ENCODE measurements around the gene CYP4F22.
"Not testable (repeated sequence)": the region's sequence is repeated elsewhere in the genome, so short reads cannot be mapped to it uniquely, and the experiment has no call there.

The CYP4F22 gene

DNA sequence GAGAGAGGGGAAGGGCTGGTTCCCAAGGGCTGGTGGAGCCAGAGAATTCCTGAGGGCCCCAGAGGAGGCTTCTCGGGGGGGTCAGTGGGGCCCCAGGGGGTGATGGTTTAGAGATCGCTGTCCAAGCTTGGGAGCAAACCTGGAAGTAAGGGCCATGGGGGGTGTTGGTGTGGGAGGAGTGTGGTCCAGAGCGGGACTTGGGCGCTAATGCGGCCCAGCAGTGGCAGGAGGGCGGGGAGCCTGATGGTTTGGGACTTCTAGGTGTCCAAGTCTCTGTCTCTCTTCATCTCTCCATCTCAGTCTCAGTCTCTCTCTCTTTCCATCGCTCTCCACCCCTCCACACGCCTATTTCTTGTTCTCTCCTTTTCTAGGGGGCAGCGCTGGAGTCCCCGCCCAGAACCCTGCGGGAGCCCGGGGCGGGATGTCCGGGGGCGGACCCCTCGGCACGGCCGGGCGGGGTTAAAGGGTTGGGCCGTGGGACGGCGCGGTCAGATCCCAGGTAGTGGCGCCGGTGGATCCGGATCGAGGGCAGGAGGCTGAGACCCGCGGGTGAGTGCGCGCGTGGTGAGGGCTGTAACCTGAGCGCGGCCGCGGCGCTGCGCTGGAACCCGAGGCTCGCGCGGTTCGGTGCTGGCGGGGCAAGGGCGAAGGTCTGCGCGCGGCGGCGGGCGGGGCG lies at the start of gene CYP4F22:
CYP4F22 (plus strand) TSS at position 491 of the 676 bp plus-strand sequence. CDS start 16,812 bp downstream, outside the sequence.
- no peak for FAIRE-seq

DNA sequence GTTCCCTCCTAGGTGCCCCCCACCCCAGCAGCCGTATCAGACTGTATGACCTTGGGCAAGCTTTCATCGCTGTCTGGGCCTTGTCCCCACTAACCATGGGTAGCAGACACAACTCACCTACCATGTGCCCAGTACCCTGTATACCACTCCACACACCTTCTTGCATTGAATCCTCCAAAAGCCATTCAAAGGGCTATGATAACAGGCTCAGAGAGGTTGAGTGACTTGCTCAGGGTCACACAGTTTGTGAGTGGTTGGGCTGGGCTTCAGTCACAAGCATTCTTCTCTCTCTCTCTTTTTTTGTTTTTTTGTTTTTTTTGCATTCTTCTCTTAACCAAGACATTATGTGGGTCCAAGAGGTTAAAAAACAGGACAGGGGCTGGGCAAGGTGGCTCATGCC lies 46.6 kb upstream of the CYP4F22 start:
- no peak for FAIRE-seq

DNA sequence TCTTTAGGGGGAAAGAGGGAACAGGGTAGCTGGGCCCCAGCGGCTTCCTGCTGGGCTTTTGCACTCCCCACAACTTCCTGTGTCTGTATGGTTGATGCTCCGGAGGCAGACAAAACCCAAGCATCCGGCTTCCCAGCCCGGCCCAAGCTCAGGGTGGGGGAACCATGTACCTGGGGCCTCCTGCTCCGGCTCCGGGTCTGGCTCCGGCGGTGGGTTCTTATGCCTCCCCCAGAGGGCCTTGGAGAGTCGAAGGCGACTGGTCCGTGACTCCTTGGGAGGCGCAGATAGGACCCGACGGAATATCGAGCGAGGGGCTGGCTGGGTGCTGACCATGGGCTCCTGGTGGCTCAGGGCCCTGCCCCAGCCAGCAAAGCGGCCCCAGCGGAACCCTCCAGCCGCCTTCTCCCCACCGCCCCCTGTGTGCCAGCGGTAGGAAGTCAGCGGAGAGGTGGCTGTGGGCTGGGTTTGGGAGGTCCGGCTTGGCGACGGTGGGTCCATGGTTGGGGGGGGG lies 44.4 kb upstream of the CYP4F22 start:
- FAIRE-seq: no peak

DNA sequence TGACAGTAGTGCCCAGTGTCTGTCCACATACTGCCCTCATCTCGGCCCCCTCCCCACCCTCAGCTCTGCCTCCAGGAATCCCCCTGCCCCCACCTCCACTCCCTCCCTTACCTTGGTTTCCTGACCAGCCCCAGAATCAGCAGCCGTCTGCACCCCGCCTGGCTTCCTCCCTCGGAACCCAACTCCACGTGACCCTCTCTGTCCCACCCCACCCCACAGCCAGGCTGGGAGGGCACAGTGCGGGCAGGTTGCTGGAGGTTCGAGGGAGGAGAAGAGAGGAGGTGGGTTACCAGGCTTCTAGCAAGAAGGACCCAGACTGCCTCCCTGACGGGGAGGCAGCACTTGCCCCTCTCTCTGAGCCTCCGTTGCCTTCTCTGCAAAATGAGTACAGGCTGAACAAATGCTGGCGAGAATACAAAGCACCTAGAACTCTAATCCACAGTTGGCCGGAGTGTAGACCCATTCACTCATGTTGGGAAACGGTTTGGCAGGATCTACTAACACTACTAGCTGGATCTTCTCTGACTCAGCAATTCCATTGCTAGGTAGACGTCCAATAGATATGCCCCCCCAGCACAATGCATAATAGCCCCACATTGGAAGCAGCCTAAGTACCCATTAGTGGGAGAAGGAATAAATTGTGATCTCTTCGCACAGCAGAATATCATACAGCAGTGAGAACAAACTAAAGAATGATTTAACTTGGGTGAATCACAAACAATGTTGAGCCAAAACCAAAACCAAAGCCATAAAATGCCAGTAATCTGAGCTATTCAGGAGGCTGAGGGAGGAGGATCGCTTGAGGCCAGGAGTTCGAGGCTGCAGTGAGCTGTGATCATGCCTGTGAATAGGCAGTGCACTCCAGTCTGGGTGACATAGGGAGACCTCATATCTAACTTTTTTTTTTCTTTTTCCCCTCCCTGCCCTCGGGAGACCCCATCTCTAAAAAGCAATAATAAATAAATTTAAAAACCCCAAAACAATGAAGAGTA lies 43.6 kb upstream of the CYP4F22 start, which contains the start of gene RASAL3:
RASAL3 (minus strand) TSS at position 151 of the 992 bp plus-strand sequence. CDS start 186 bp downstream, outside the sequence.
- no peak for FAIRE-seq

DNA sequence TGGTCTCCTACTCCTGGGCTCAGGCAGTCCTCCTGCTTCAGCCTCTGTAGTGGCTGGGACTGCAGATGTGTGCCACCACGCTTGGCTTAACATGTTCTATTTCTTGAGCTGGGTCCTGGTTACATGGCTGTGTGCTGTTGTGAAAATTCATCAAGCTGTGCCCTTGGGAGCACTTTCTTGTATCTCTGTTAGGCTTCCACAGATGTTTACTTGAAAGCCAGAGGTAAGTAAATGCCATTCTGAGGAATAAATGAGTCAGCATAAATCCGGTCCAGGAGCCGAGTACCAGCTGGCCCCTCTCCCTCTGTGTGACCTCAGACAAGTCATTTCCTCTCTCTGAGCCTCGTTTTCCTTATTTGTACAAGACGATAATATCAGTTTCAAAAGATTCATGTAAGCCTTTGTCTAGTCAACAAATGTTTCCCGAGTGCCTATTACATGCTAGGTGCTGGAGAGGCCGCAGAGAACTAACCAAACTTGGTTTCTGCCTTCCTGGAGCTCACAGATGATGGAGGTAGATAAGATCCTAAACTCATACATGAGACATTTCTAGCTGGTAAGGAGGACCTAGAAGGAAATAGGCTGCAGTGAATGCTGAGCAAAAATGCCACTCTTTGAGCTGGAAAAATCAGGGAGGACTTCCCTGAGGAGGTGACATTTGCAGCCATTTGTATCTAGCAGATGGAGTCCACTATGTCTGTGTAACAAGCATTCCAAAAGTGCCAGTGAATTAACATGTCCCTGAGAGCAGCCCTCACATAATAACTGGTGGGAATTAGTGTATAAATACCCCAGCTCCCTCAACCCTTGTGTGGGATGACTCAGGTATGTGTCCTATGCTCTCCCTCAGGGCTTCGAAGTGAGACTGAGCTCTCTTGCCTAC lies 41.2 kb upstream of the CYP4F22 start:
- no peak for FAIRE-seq

DNA sequence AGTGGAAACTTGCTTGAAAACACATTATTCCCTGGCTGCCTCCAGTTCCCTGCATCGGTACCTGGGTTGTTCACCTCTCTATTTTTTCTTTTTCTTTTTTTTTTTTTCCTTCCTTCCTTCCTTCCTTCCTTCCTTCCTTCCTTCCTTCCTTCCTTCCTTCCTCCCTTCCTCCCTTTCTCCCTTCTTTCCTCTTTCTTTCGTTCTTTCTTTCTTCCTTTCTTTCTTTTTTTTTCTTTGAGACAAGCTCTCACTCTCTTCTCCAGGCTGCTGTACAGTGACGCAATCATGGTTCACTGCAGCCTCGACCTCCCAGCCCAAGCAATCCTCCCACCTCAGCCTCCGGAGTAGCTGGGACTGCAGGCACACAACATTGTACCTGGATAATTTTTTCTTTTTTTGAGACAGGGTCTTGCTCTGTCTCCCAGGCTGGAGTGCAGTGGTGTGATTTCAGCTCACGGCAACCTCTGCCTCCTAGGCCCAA lies 40.6 kb upstream of the CYP4F22 start:
- FAIRE-seq: no peak

DNA sequence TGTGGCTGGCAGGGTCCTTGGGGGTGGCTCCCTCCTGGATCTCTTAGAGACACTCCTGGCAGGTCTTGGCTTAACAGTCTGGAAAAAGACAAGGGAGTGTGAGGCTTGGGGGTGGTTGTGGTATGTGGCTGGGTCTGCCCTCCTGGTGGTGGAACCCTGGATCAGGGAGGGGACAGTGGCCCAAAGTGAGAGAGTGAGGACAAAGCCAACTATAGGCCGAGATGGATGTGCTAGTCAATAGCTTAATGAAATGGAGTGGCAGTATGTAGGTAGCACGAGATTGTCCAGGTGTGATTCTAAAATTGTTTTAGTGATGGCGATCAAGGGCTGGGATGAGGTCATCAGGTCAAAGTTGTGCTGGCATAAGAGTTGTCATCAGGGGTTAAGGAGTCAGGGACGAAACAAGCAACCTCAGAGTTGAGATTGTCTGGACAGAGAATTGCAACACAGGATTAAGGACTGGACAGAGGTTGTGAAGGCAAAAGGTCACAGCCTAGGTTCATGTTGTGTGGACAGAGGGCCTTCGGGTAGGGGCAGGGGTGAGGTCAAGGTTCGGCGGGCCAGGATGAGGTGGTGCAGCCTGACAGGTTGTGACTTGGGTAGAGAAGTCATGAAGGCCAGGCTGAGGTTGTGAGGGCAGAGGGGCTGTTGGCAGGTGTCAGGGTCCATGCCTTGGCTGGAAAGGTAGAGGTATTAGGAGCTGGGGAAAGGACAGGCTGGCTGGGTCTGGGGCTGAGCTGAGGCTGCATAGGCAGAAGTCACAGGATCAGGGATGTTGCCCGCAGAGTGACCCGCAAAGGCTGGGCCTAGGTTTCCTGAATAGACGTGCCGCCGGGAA lies 39.4 kb upstream of the CYP4F22 start:
- FAIRE-seq: no peak

DNA sequence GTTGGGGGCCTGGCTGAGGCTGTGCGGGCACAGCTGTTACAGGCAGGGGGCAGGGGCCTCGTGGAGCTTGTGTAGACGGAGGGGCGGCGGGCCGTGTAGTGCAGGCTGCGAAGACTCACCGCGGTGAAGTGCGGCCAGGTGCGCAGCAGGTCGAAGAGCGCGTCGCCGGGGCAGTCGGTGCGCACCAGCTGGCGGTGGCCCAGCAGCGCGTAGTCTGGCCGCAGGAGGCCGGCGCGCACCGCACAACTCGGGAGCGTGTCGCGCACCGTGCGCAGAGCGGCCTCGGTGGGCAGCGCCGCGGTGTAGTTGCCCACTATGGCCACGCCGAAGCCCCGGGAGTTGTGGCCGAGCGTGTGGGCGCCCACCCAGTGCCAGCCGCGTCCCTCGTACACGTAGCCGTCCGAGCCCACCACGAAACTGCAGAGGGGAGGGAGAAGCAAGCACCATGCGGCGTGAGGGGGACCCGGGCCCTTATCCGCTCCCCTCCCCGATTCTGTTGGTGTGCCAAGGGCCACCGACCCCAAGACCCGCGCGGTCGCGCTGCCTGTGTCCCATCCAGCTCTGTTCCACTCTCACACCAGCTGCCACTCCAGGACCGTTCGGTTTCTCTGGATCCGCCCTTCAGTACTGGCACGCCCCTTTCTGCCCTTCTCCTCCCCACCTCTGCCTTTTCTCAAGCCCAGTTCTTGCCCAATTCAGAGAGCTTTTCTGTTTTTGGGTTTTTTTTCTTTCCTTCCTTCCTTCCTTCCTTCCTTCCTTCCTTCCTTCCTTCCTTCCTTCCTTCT lies 38.6 kb upstream of the CYP4F22 start:
- FAIRE-seq: no peak

DNA sequence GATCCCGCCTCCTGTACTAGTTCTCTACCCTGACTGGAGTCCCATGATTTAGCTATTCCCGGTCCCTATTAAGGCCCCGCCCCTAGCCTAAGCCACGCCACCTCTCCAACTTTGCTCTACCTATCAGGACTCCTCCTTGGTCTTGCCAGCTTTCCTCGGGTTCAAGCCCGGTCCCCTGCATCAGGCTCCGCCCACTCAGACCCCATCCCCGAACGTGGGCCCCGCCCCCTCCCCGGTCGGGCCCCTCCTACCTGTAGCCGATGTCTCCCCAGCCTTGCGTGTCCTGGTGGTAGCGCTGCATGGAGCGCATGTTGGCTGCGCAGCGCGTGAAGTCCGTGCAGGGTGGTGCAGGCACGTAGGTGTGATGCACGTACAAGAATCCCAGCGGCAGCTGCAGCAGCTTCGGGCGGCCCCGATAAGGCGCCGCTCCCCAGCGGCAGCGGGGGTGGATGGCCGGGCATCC lies 36.7 kb upstream of the CYP4F22 start:
- no peak for FAIRE-seq

DNA sequence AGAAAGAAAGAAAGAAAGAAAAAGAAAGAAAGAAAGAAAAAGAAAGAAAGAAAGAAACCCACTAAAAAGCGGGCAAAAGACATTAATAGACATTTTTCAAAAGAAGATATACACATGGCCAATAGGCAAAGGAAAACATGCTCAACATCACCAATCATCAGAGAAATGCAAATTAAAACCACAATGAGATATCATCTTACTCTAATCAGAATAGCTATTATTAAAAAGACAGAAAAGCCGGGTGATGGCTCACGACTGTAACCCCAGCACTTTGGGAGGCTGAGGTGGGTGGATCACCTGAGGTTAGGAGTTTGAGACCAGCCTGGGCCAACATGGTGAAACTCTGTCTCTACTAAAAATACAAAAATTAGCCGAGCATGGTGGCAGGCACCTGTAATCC lies 34.5 kb upstream of the CYP4F22 start:
- FAIRE-seq: not testable (repeated sequence)

DNA sequence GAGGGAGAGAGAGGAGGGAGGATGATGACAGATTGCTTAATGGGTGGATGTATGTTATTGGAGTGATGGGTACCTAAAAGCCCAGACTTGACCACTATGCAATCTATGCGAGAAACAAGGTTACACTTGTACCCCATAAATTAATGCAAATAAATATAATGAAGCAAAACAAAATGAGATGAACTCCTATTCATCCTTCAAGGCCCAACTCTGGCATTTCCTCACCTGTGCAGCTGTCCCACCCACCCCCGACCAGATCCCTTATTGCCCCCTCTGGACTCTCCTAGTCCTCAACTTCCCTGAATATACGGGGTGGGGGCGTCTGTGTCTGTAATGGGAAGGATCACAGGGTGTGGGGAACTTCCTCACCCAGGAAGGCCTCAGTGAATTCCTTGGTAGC lies 33.2 kb upstream of the CYP4F22 start:
- FAIRE-seq: no peak

DNA sequence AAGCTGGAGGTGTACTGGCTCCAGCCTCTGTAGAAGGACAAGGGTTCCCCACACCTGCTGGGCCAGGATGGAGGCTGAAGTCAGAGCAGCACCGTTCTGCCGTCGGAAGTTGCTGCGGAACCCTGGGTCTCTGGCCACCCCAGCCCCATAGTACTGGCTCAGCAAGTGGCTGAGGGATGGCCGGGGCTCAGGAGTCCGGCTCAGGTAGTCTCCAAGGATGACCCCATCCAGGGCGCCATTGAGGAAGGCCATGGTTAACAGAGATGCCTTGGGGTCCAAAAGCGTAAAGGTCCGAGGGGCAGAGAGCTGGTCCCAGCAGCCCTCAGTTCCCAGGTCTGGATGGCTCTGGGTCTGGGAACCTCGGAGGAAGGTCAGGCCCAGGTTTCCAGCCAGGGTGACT lies 32.7 kb upstream of the CYP4F22 start:
- no peak for FAIRE-seq

DNA sequence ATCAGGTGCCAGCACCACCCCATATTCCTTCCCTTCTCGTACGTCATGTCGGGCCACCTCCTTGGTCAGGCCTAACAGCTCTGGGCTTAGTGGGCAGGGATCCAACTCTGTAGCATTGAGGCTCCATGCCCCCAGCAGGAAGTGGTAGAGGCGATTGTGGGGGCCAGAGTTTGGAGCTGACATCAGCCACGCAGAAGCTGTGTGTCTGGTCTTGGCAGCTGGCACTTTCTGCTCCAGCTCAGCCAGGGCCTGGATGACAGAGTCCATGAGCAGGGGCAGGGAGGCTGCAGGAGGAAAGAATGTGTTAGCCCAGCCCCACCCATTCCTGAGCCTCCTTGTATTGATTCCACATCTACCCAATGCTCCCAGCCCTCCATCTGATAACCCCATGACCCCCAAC lies 32.0 kb upstream of the CYP4F22 start:
- FAIRE-seq: no peak

DNA sequence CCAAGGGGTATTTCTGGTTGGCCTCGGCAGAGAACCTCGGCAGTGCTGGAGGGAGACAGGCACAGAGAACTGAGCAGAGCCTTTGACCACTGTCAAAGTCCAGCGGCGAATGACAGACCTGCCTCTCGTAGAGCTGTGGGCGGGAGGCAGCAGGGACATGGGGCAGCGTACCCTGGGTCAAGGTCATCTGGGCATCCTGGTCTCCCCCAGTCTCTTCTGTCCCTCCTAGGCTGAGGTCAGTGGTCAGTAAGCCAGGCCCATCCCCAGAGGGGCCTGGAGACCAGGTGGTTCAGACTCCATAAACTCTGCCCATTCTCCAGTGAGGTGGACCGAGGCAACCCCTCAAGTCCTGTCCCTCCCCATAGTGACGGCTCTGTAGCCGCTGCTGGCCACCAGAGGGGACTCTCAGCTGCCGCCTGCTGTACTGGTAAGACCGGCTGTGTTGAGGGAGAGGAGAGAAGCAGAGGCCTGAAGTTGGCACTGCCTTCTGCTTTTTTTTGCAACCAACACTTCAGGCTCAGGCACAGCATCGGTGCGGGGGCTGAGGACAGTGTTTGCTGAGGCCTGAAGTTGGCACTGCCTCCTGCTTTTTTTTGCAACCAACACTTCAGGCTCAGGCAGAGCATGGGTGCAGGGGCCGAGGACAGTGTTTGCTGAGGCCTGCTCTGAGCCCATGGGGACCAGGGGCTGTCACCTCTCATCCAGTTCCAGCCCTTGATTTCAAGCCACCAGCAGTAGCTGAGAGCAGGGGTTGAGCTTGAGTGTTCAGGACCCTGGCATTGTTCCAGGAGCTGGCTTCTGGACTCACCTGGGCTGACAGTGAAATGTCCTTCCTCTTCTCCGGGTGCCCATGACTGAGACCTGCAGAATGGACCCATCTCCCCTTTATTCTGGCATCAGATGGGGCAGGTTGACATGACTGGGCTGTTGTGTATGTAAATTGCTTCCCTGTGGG lies 28.7 kb upstream of the CYP4F22 start, which contains the start of gene PGLYRP2:
PGLYRP2 (minus strand) TSS at position 111 of the 955 bp plus-strand sequence. CDS start 130 bp downstream, outside the sequence.
- FAIRE-seq: no peak

DNA sequence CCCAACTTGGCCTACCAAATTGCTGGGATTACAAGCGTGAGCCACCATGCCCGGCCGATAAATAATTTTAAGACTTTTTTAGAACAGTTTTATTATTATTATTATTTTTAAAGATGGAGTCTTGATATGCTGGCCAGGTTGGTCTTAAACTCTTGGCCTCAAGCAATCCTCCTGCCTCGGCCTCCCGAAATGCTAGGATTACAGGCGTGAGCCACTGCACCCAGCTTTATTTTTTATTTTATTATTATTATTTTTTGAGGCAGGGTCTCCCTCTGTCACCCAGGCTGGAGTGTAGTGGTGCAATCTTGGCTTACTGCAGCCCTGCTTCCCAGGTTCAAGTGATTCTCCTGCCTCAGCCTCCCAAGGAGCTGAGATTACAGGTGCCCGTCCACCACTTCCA lies 27.3 kb upstream of the CYP4F22 start:
- FAIRE-seq: not testable (repeated sequence)

DNA sequence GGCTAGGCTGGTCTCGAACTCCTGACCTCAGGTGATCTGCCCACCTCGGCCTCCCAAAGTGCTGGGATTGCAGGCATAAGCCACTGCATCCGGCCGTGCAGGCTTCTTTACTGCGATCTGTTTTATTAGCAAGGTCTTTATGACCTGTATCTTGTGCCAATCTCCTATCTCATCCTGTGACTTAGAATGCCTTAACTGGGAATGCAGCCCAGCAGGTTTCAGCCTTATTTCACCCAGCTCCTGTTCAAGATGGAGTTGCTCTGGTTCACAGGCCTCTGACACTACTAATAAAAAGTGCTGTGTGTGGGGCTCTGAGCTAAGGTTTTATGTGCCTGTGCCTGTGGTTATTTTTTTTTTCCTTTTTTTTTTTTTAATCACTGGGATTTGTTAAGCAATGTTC lies 22.6 kb upstream of the CYP4F22 start:
- FAIRE-seq: not testable (repeated sequence)

DNA sequence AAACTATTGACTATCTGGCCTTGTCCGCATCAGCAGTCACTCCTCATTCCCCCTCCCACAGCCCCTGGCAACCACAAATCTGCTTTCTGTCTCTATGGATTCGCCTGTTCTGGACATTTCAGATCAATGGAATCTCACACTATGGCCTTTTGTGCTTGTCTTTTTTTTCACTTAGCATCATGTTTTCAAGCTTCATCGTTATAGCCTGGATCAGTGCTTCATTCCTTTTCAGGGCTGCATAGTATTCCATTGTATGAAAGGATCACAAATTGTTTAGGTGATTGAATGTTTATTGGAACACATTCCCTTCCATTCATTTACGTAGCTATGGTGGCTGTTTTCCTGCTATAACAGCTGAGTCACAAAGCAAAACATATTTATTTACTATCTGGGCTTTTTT lies 21.3 kb upstream of the CYP4F22 start:
- FAIRE-seq: no peak

DNA sequence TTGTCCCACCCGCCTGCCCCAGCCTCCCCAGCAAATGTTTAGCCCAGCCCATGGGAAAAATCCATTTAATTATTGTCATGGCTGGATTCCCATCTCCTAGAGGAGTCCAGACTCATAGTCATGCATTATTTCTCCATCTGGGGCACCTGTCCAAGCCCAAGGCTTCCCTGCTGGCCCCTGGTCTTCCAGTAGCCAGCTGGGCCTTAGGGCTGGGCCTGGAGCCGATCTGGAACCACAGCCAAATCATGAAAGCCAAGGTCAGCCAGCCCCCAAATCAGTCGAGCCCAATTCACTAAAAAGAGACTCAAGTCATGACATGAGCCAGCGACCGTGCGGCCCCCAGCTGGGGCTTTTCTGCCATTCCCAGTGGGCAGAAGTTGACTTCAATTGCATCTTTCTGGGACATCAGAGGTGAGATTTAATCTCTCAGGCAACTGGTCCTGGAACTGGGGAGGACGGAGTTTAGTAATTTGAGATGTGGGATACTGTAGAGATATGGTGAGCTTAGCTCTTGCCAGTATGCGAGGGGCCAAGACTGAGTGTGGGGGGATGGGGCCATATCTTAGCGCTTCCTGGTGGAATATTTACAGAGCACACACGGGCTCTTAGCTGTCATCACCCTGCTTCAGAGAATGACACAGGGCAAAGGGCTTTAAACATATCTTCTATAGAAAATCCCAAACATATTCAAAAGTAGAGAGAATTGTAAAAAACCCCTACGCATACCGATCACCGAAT lies 19.7 kb upstream of the CYP4F22 start:
- no peak for FAIRE-seq
